ENCODE data around the gene CCDC12. TPM values are rescaled to one million over a fixed set of nuclear protein-coding genes. Genes with fewer than 3 reads are reported as not detected.

CCDC12 gene
- total RNA-seq, 1 donor from 2014 or later: 69.1 TPM

GRCh38 chr3:46960835-46961234 lies 15.7 kb downstream of the CCDC12 start:
- Mint-ChIP-seq H3K4me1 (ENCODE audit: low read depth) (peaks cover 61% of the 10 kb centered on the region), H3K27me3 (ENCODE audit: insufficient read depth) (no peaks in the 10 kb centered on the region), H3K27ac (peak overlapping the region; percentile 83), H3K36me3 (ENCODE audit: low read depth) (peaks cover 24% of the 10 kb centered on the region), H3K9me3 (no peaks in the 10 kb centered on the region), H3K4me3 (peak overlapping the region; percentile 25)
- intact Hi-C loops (cut with micrococcal nuclease): loop anchor here (2.0 to 5.0 kb wide), 2 partner anchors 34 to 58 kb away; no protein-coding TSS in a partner anchor
- DNase-seq (ENCODE audit: low spot score): no peak

- Mint-ChIP-seq H3K27ac (peak overlapping the region; percentile 83), H3K27me3 (ENCODE audit: insufficient read depth) (no peaks in the 10 kb centered on the region), H3K4me3 (peak overlapping the region; percentile 15), H3K9me3 (no peaks in the 10 kb centered on the region), H3K4me1 (ENCODE audit: low read depth) (peaks cover 61% of the 10 kb centered on the region), H3K36me3 (ENCODE audit: low read depth) (peaks cover 18% of the 10 kb centered on the region)
- intact Hi-C loops (cut with micrococcal nuclease): loop anchor here (2.0 to 5.0 kb wide), 2 partner anchors 33 to 59 kb away; no protein-coding TSS in a partner anchor
- no peak for DNase-seq (ENCODE audit: low spot score)
Measured at GRCh38 chr3:46960081-46960701, 16.4 kb downstream of the CCDC12 start.

- intact Hi-C loops (cut with micrococcal nuclease): loop anchor here (1.0 to 5.0 kb wide), 5 partner anchors 11 to 73 kb away; partner anchors contain the start of gene CCDC12
- peaks cover 70% of the 10 kb centered on the region for H3K4me1 Mint-ChIP-seq (ENCODE audit: low read depth)
- no peaks in the 10 kb centered on the region for H3K27me3 Mint-ChIP-seq (ENCODE audit: insufficient read depth)
- DNase-seq (ENCODE audit: low spot score): no peak
- peak overlapping the region; percentile 83 for H3K27ac Mint-ChIP-seq
- H3K9me3 Mint-ChIP-seq: no peaks in the 10 kb centered on the region
- H3K4me3 Mint-ChIP-seq: peak overlapping the region; percentile 15
- peaks cover 18% of the 10 kb centered on the region for H3K36me3 Mint-ChIP-seq (ENCODE audit: low read depth)
Measured at GRCh38 chr3:46959161-46959511, 17.4 kb downstream of the CCDC12 start.

GRCh38 chr3:46958467-46959160 lies 17.9 kb downstream of the CCDC12 start:
- Mint-ChIP-seq H3K4me1 (ENCODE audit: low read depth) (peaks cover 75% of the 10 kb centered on the region), H3K9me3 (no peaks in the 10 kb centered on the region), H3K4me3 (peak overlapping the region; percentile 15), H3K27ac (peak overlapping the region; percentile 83), H3K36me3 (ENCODE audit: low read depth) (peaks cover 20% of the 10 kb centered on the region), H3K27me3 (ENCODE audit: insufficient read depth) (no peaks in the 10 kb centered on the region)
- intact Hi-C loops (cut with micrococcal nuclease): loop anchor here (1.0 to 5.0 kb wide), 5 partner anchors 10 to 74 kb away; partner anchors contain the start of gene CCDC12
- DNase-seq (ENCODE audit: low spot score): no peak

GRCh38 chr3:46957092-46957820 lies 19.3 kb downstream of the CCDC12 start:
- intact Hi-C loops (cut with micrococcal nuclease): loop anchor here (5.0 kb wide), 1 partner anchor 75 kb away; no protein-coding TSS in a partner anchor
- Mint-ChIP-seq H3K27ac (no peak overlapping the region), H3K4me1 (ENCODE audit: low read depth) (peaks cover 83% of the 10 kb centered on the region), H3K27me3 (ENCODE audit: insufficient read depth) (no peaks in the 10 kb centered on the region), H3K36me3 (ENCODE audit: low read depth) (peaks cover 14% of the 10 kb centered on the region), H3K4me3 (no peak overlapping the region), H3K9me3 (no peaks in the 10 kb centered on the region)
- no peak for DNase-seq (ENCODE audit: low spot score)

- DNase-seq (ENCODE audit: low spot score): no peak
- Mint-ChIP-seq H3K4me1 (ENCODE audit: low read depth) (peaks cover 80% of the 10 kb centered on the region), H3K4me3 (peak overlapping the region; percentile 24), H3K36me3 (ENCODE audit: low read depth) (peaks cover 8% of the 10 kb centered on the region), H3K9me3 (no peaks in the 10 kb centered on the region), H3K27ac (peak overlapping the region; percentile 70), H3K27me3 (ENCODE audit: insufficient read depth) (no peaks in the 10 kb centered on the region)
- intact Hi-C loops (cut with micrococcal nuclease): loop anchor here (5.0 kb wide), 1 partner anchor 76 kb away; no protein-coding TSS in a partner anchor
Measured at GRCh38 chr3:46955801-46956259, 20.7 kb downstream of the CCDC12 start.

- Mint-ChIP-seq H3K9me3 (no peaks in the 10 kb centered on the region), H3K27ac (peak overlapping the region; percentile 70), H3K36me3 (ENCODE audit: low read depth) (peaks cover 6% of the 10 kb centered on the region), H3K4me1 (ENCODE audit: low read depth) (peaks cover 80% of the 10 kb centered on the region), H3K4me3 (peak overlapping the region; percentile 23), H3K27me3 (ENCODE audit: insufficient read depth) (no peaks in the 10 kb centered on the region)
- DNase-seq (ENCODE audit: low spot score): no peak
- intact Hi-C loops (cut with micrococcal nuclease): loop anchor here (5.0 kb wide), 1 partner anchor 77 kb away; no protein-coding TSS in a partner anchor
Measured at GRCh38 chr3:46955157-46955556, 21.4 kb downstream of the CCDC12 start.

GRCh38 chr3:46954178-46954577 lies 22.4 kb downstream of the CCDC12 start:
- Mint-ChIP-seq H3K9me3 (no peaks in the 10 kb centered on the region), H3K4me3 (peak overlapping the region; percentile 68), H3K27ac (peak overlapping the region; percentile 76), H3K27me3 (ENCODE audit: insufficient read depth) (no peaks in the 10 kb centered on the region), H3K36me3 (ENCODE audit: low read depth) (peaks cover 6% of the 10 kb centered on the region), H3K4me1 (ENCODE audit: low read depth) (peaks cover 76% of the 10 kb centered on the region)
- intact Hi-C loops (cut with micrococcal nuclease): no loop called here
- no peak for DNase-seq (ENCODE audit: low spot score)

GRCh38 chr3:46953234-46954010 lies 23.1 kb downstream of the CCDC12 start:
- H3K27me3 Mint-ChIP-seq (ENCODE audit: insufficient read depth): no peaks in the 10 kb centered on the region
- H3K27ac Mint-ChIP-seq: peak overlapping the region; percentile 76
- H3K4me1 Mint-ChIP-seq (ENCODE audit: low read depth): peaks cover 76% of the 10 kb centered on the region
- intact Hi-C loops (cut with micrococcal nuclease): no loop called here
- H3K9me3 Mint-ChIP-seq: no peaks in the 10 kb centered on the region
- H3K36me3 Mint-ChIP-seq (ENCODE audit: low read depth): peaks cover 4% of the 10 kb centered on the region
- peak overlapping the region; percentile 68 for H3K4me3 Mint-ChIP-seq
- DNase-seq (ENCODE audit: low spot score): no peak

GRCh38 chr3:46952813-46953212 lies 23.7 kb downstream of the CCDC12 start:
- Mint-ChIP-seq H3K27ac (peak overlapping the region; percentile 36), H3K27me3 (ENCODE audit: insufficient read depth) (no peaks in the 10 kb centered on the region), H3K4me3 (peak overlapping the region; percentile 4), H3K9me3 (no peaks in the 10 kb centered on the region), H3K4me1 (ENCODE audit: low read depth) (peaks cover 78% of the 10 kb centered on the region), H3K36me3 (ENCODE audit: low read depth) (peaks cover 4% of the 10 kb centered on the region)
- DNase-seq (ENCODE audit: low spot score): no peak
- intact Hi-C loops (cut with micrococcal nuclease): no loop called here

GRCh38 chr3:46950650-46951241 lies 25.8 kb downstream of the CCDC12 start:
- Mint-ChIP-seq H3K36me3 (ENCODE audit: low read depth) (peaks cover 13% of the 10 kb centered on the region), H3K9me3 (no peaks in the 10 kb centered on the region), H3K4me1 (ENCODE audit: low read depth) (peaks cover 93% of the 10 kb centered on the region), H3K4me3 (no peak overlapping the region), H3K27me3 (ENCODE audit: insufficient read depth) (no peaks in the 10 kb centered on the region), H3K27ac (no peak overlapping the region)
- intact Hi-C loops (cut with micrococcal nuclease): no loop called here
- no peak for DNase-seq (ENCODE audit: low spot score)

GRCh38 chr3:46950177-46950576 lies 26.4 kb downstream of the CCDC12 start:
- Mint-ChIP-seq H3K27ac (peak overlapping the region; percentile 75), H3K9me3 (no peaks in the 10 kb centered on the region), H3K4me1 (ENCODE audit: low read depth) (peaks cover 93% of the 10 kb centered on the region), H3K36me3 (ENCODE audit: low read depth) (peaks cover 18% of the 10 kb centered on the region), H3K27me3 (ENCODE audit: insufficient read depth) (no peaks in the 10 kb centered on the region), H3K4me3 (peak overlapping the region; percentile 23)
- DNase-seq (ENCODE audit: low spot score): no peak
- intact Hi-C loops (cut with micrococcal nuclease): no loop called here
